Measurements from ENCODE around the gene CASP8.

The CASP8 gene

GRCh38 chr2:201327678-201328077 lies 67.3 kb downstream of the CASP8 start:
- no peak for DNase-seq (ENCODE audit: low read depth in 2 of 2)
- no peak for TF ChIP-seq CTCF (IDR thresholded peaks at IDR 0.05; ENCODE audit: low read depth, low read length)
- no peak overlapping the region for H3K4me3 ChIP-seq (replicated peaks in 1 of 2; ENCODE audit: low read depth in 2 of 2, low read length in 2 of 2)

- DNase-seq (ENCODE audit: low read depth in 2 of 2), result no peak
- no peak for TF ChIP-seq CTCF (IDR thresholded peaks at IDR 0.05; ENCODE audit: low read depth, low read length)
These were observed 69.1 kb downstream of the CASP8 start for GRCh38 chr2:201329409-201329808.

More at GRCh38 chr2:201329409-201329808, 69.1 kb downstream of the CASP8 start:
- no peak overlapping the region for H3K4me3 ChIP-seq (replicated peaks in 1 of 2; ENCODE audit: low read depth in 2 of 2, low read length in 2 of 2)

Data from cardiac fibroblast (primary cell).